ENCODE data around the gene ARHGAP33.

ARHGAP33 gene

GRCh38 chr19:35754370-35755130 lies 20.8 kb upstream of the ARHGAP33 start:
- DNase-seq (ENCODE audit: low spot score), result no peak
- TF ChIP-seq CTCF (IDR thresholded peaks at IDR 0.05; ENCODE audit: extremely low read depth, missing control alignments), result no peak

- TF ChIP-seq CTCF (IDR thresholded peaks at IDR 0.05; ENCODE audit: extremely low read depth, missing control alignments), result no peak
- DNase-seq (ENCODE audit: low spot score), result no peak
These were observed 20.2 kb upstream of the ARHGAP33 start for GRCh38 chr19:35755131-35755549.

GRCh38 chr19:35755550-35756376 lies 19.6 kb upstream of the ARHGAP33 start:
- DNase-seq (ENCODE audit: low spot score), result peak; percentile 49
- TF ChIP-seq CTCF (IDR thresholded peaks at IDR 0.05; ENCODE audit: extremely low read depth, missing control alignments), result no peak

- DNase-seq (ENCODE audit: low spot score), result peak; percentile 10
- no peak for TF ChIP-seq CTCF (IDR thresholded peaks at IDR 0.05; ENCODE audit: extremely low read depth, missing control alignments)
These were observed 18.8 kb upstream of the ARHGAP33 start, which contains the start of gene HSPB6 for GRCh38 chr19:35756377-35757230. Gene HSPB6 (minus strand): TSS chr19:35757029. CDS start chr19:35757008, 21 bp downstream.

GRCh38 chr19:35757231-35757748 lies 18.1 kb upstream of the ARHGAP33 start:
- no peak for DNase-seq (ENCODE audit: low spot score)
- no peak for TF ChIP-seq CTCF (IDR thresholded peaks at IDR 0.05; ENCODE audit: extremely low read depth, missing control alignments)

GRCh38 chr19:35757749-35758608 lies 17.4 kb upstream of the ARHGAP33 start, which contains the start of gene PROSER3:
Gene PROSER3 (plus strand): TSS chr19:35758176. CDS start chr19:35758216, 40 bp downstream.
- TF ChIP-seq CTCF (IDR thresholded peaks at IDR 0.05; ENCODE audit: extremely low read depth, missing control alignments), result no peak

More at GRCh38 chr19:35757749-35758608, 17.4 kb upstream of the ARHGAP33 start, which contains the start of gene PROSER3:
- peak; percentile 98 for DNase-seq (ENCODE audit: low spot score)

Measured in GM20000 (cell line).